Endothelial cell of umbilical vein (primary cell): ENCODE measurements around the gene ATP5ME. TPM values are rescaled to one million over a fixed set of nuclear protein-coding genes. Genes with fewer than 3 reads are reported as not detected.

Experiments used
- BruUV-seq: library from RNA; stranded (reverse); fragments of 400-500 nt; replicated peaks from 2 replicates; lab custom pipeline; 2021; lab: Mats Ljungman, UMichigan
- CTCF ChIA-PET: fragments of 300-600, 350-600 bp; sonication (Branson Sonifier 250); formaldehyde crosslinking; loops from one replicate; lab custom pipeline; 2021; ENCODE audit warnings: antibody characterized with exemption, inconsistent platforms; lab: Charles Lee
- POLR2A ChIA-PET: fragments of 300-600, 350-600 bp; sonication (Branson Sonifier 250); formaldehyde crosslinking; loops from one replicate; lab custom pipeline; 2021; ENCODE audit warnings: antibody characterized with exemption, inconsistent platforms; lab: Charles Lee
- DNase-seq: peaks from one replicate; pipeline ENCODE4 v3.0.0-alpha.2; 2011; ENCODE audit warnings: low read depth, low spot score
- FAIRE-seq: peaks from 2 replicates; lab custom pipeline; 2011; peaks lifted over from hg19 to GRCh38; lab: Jason Lieb, UNC
- H2AFZ ChIP-seq: 2 replicates; pipeline ENCODE4 v1.6.0; 2012; ENCODE audit warnings: low read depth, low read length, control low read depth, inconsistent platforms
- H3K27ac ChIP-seq: 2 replicates; pipeline ENCODE4 v1.5.1; 2011; ENCODE audit warnings: low read depth, mild to moderate bottlenecking, control low read depth, low read length, moderate library complexity; ENCODE audit not compliant: insufficient read depth
- H3K27me3 ChIP-seq, 2 experiments: 2 replicates each; pipeline versions ENCODE4 v1.6.0 to v1.6.1; 2011; ENCODE audit warnings: low read length in 2 of 2, mixed read lengths in 1 of 2; ENCODE audit not compliant: control insufficient read depth in 2 of 2, insufficient read depth in 2 of 2
- H3K36me3 ChIP-seq, 2 experiments: 2 replicates in 1 of 2; 3 replicates in 1 of 2; pipeline ENCODE4 v1.5.1; 2011; ENCODE audit warnings: low read length in 2 of 2, mild to moderate bottlenecking in 1 of 2, moderate library complexity in 1 of 2; ENCODE audit not compliant: control insufficient read depth in 2 of 2, insufficient read depth in 2 of 2; ENCODE audit errors: extremely low read depth in 1 of 2
- H3K4me1 ChIP-seq: 3 replicates; pipeline ENCODE4 v1.5.1; 2011; ENCODE audit warnings: mild to moderate bottlenecking, low read length; ENCODE audit not compliant: control insufficient read depth, insufficient read depth; ENCODE audit errors: extremely low read depth
- H3K4me2 ChIP-seq: 2 replicates; pipeline ENCODE4 v1.6.1; 2011; ENCODE audit warnings: low read length, control low read depth, mixed read lengths; ENCODE audit not compliant: insufficient read depth
- H3K4me3 ChIP-seq, 3 experiments: fragments of 200-600 bp in 1 of 3; sonication (generic), shearing (Covaris generic) in 1 of 3; replicated peaks in 1 of 3; 2 replicates each; pipeline ENCODE4 v1.5.1; 2011 to 2016; ENCODE audit warnings: control low read depth in 3 of 3, low read length in 3 of 3, mild to moderate bottlenecking in 2 of 3, inconsistent platforms in 1 of 3, low read depth in 1 of 3, moderate library complexity in 1 of 3; ENCODE audit not compliant: insufficient read depth in 1 of 3
- H3K79me2 ChIP-seq: 2 replicates; pipeline ENCODE4 v1.6.0; 2012; ENCODE audit warnings: low read length, inconsistent platforms; ENCODE audit not compliant: control insufficient read depth, insufficient read depth
- H3K9ac ChIP-seq: replicated peaks from 2 replicates; pipeline ENCODE3; 2011; ENCODE audit warnings: low read length, control low read depth; ENCODE audit not compliant: insufficient read depth; ENCODE audit errors: extremely low read depth
- H3K9me1 ChIP-seq: replicated peaks from 3 replicates; pipeline ENCODE4 v1.6.0; 2011; ENCODE audit warnings: mild to moderate bottlenecking, low read length; ENCODE audit not compliant: control insufficient read depth, insufficient read depth; ENCODE audit errors: extremely low read depth
- H3K9me3 ChIP-seq: replicated peaks from 2 replicates; pipeline ENCODE4 v1.5.1; 2012; ENCODE audit warnings: low read length, inconsistent platforms; ENCODE audit not compliant: control insufficient read depth, insufficient read depth
- H4K20me1 ChIP-seq: replicated peaks from 2 replicates; pipeline ENCODE3; 2011; ENCODE audit warnings: mild to moderate bottlenecking, low read length; ENCODE audit not compliant: control insufficient read depth, insufficient read depth; ENCODE audit errors: extremely low read depth
- CTCF ChIP-seq, 2 donors: IDR thresholded peaks; 1 replicate in 1 of 2; 2 replicates in 1 of 2; pipeline ENCODE4 v1.5.1; 2011; ENCODE audit warnings: low read length in 2 of 2, mild to moderate bottlenecking in 2 of 2, moderate library complexity in 2 of 2, control low read depth in 1 of 2, inconsistent platforms in 1 of 2, low read depth in 1 of 2; ENCODE audit not compliant: insufficient read depth in 1 of 2; ENCODE audit errors: extremely low read depth in 1 of 2
- EZH2 ChIP-seq: IDR thresholded peaks from 2 replicates; pipeline ENCODE4 v1.6.1; 2012; ENCODE audit warnings: borderline replicate concordance, low read depth, mild to moderate bottlenecking, moderate library complexity, low read length, inconsistent platforms; ENCODE audit not compliant: severe bottlenecking
- FOS ChIP-seq: IDR thresholded peaks from 2 replicates; pipeline ENCODE4 v1.6.1; 2011; ENCODE audit warnings: mild to moderate bottlenecking, low read length, moderate library complexity, borderline replicate concordance; ENCODE audit not compliant: insufficient read depth
- GATA2 ChIP-seq: IDR thresholded peaks from 2 replicates; pipeline ENCODE4 v1.7.0; 2011; ENCODE audit warnings: low read depth, mild to moderate bottlenecking, moderate library complexity, mixed read lengths, low read length; ENCODE audit not compliant: insufficient read length, insufficient read depth
- JUN ChIP-seq: IDR thresholded peaks from 2 replicates; pipeline ENCODE4 v1.6.1; 2011; ENCODE audit warnings: borderline replicate concordance, low read depth; ENCODE audit not compliant: insufficient read length, insufficient read depth
- MYC ChIP-seq: IDR thresholded peaks from one replicate; pipeline ENCODE4 v1.6.1; 2011; ENCODE audit warnings: mild to moderate bottlenecking, low read depth, low read length
- POLR2A ChIP-seq: IDR thresholded peaks from 2 replicates; pipeline ENCODE4 v1.6.1; 2012; ENCODE audit warnings: low read depth, mild to moderate bottlenecking, control low read depth, low read length
- POLR2AphosphoS5 ChIP-seq: IDR thresholded peaks from 2 replicates; pipeline ENCODE4 v1.6.1; 2012; ENCODE audit warnings: low read depth, mild to moderate bottlenecking, control low read depth, low read length, moderate library complexity; ENCODE audit not compliant: insufficient read depth
- dilution Hi-C: fragments of 300-500 bp; cut with MboI; formaldehyde crosslinking; loops from one replicate; pipeline ENCODE4 v1.15.0; 2019; ENCODE audit warnings: low sequenced_read_pairs; ENCODE audit not compliant: extremely low pct_ligation_motif_present
- intact Hi-C: fragments of 100-400 bp; cut with micrococcal nuclease; formaldehyde crosslinking; loops from one replicate; pipeline ENCODE4 v1.10.0; 2022
- polyA plus RNA-seq, 4 experiments: library from polyadenylated mRNA; depleted of rRNA in 3 of 4; stranded (reverse) in 3 of 4; unstranded in 1 of 4; fragments of >200 nt; gene quantifications; 2 replicates each; pipeline versions ENCODE4 v1.2.1 to v1.2.3, GENCODE V29; 2011 to 2012; ENCODE audit warnings: missing spikeins in 1 of 4
- total RNA-seq: library from RNA; stranded (reverse); gene quantifications from 2 replicates; pipeline ENCODE4 v1.2.3, GENCODE V29; 2021
- TF ChIP-seq, protein P1 (sequence below): IDR thresholded peaks from 2 replicates; pipeline ENCODE4 v1.6.1; 2011; ENCODE audit not compliant: insufficient read depth, insufficient read length

The ATP5ME gene
- total and polyA plus RNA-seq, 2 donors (not counting 3 experiments of a cell fraction or from before 2014, with no cell fraction given), result 303 to 304 TPM

DNA sequence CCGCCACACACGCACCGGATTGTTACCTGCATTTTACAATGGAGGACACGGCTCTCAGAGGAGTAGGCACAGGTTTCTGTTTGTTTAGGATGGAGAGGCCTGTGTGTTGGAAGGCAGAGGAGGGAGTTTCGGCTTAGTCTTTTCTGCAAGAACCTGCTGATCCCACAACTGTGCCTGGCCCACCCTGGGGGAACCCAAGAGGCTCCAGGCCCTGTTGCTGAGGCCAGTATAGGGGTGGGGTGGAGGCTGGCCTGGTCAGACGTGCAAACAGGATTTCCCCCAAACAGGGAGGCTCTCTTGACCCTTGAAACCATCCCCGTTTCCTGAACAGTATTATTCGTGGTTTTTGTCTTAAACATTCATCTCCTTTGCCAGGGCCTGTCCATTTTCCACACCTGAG lies 15.6 kb upstream of the ATP5ME start:
- no peak for FAIRE-seq
- DNase-seq, result no peak
- no peaks in the 10 kb centered on the region for H3K79me2 ChIP-seq
- H3K4me2 ChIP-seq, result no peak overlapping the region
- no peaks in the 10 kb centered on the region for H3K36me3 ChIP-seq
- CTCF ChIA-PET, result no interaction called here
- peaks cover 0 to 4% of the 10 kb centered on the region in 2 experiments for H3K27me3 ChIP-seq
- no TSS peak for BruUV-seq
- TF ChIP-seq CTCF (IDR thresholded peaks at IDR 0.05; ENCODE audit: extremely low read depth in 1 of 2, insufficient read depth in 1 of 2, low read depth in 1 of 2, low read length in 2 of 2), result no peak
- no peak for TF ChIP-seq GATA2
- TF ChIP-seq EZH2, result no peak
- no peak for TF ChIP-seq JUN
- TF ChIP-seq, protein P1, sequence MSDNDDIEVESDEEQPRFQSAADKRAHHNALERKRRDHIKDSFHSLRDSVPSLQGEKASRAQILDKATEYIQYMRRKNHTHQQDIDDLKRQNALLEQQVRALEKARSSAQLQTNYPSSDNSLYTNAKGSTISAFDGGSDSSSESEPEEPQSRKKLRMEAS, result no peak
- TF ChIP-seq POLR2AphosphoS5, result no peak
- TF ChIP-seq POLR2A, result no peak
- no peak for TF ChIP-seq MYC
- no peak for TF ChIP-seq FOS
- H3K27ac ChIP-seq, result no peak overlapping the region
- intact Hi-C loops, result no loop called here
- H3K4me1 ChIP-seq, result peaks cover 14% of the 10 kb centered on the region
- dilution Hi-C loops, result no loop called here
- H2AFZ ChIP-seq, result peak overlapping the region; percentile 95
- POLR2A ChIA-PET, result no interaction called here
- H3K9me1 ChIP-seq, result no peaks in the 10 kb centered on the region
- H3K9ac ChIP-seq, result no peak overlapping the region
- H3K4me3 ChIP-seq, result no peak overlapping the region
- H3K9me3 ChIP-seq, result no peaks in the 10 kb centered on the region
- H4K20me1 ChIP-seq, result no peaks in the 10 kb centered on the region
